Right lobe of liver (tissue), 6 donors: ENCODE results near the gene SF3A2. TPM values are rescaled to one million over a fixed set of nuclear protein-coding genes. Genes with fewer than 3 reads are reported as not detected.
A peak's percentile ranks its signal among the peaks of the same experiment; 100 is the strongest.

Experiments used
- ATAC-seq, 4 donors: fragments of 200-7000 bp; cut with Tn5 transposase; one replicate each; pipeline ENCODE4 v1.9.1; 2020; ENCODE audit warnings: mild to moderate bottlenecking in 4 of 4, moderate library complexity in 4 of 4
- DNase-seq, 3 donors: peaks; one replicate each; pipeline ENCODE4 v3.0.0-alpha.2; 2020
- H3K27ac ChIP-seq, 3 donors: fragments of 200-600 bp; one replicate each; pipeline ENCODE4 v1.8.0; 2022
- H3K27me3 ChIP-seq, 2 donors: fragments of 200-600 bp; one replicate each; pipeline ENCODE4 v1.8.0; 2022
- H3K36me3 ChIP-seq, 4 donors: fragments of 200-600 bp; sonication (generic) in 1 of 4; one replicate each; pipeline versions ENCODE4 v1.5.1 to v1.8.0; 2017 to 2022; ENCODE audit warnings: control low read depth in 1 of 4
- H3K4me1 ChIP-seq, 4 donors: fragments of 200-600 bp; sonication (generic) in 1 of 4; one replicate each; pipeline versions ENCODE4 v1.5.1 to v1.8.0; 2017 to 2022; ENCODE audit warnings: control low read depth in 1 of 4
- H3K4me3 ChIP-seq, 3 donors: fragments of 200-600 bp; one replicate each; pipeline ENCODE4 v1.8.0; 2022
- H3K9me3 ChIP-seq, 4 donors: fragments of 200-600 bp; sonication (generic) in 1 of 4; one replicate each; pipeline versions ENCODE4 v1.5.1 to v1.8.0; 2017 to 2022; ENCODE audit warnings: control low read depth in 1 of 4
- CTCF ChIP-seq, 4 donors: fragments of 200-600 bp in 3 of 4; fragments of 450-650 bp in 1 of 4; IDR thresholded peaks; one replicate each; pipeline versions ENCODE4 v1.5.1 to v1.8.0; 2016 to 2022; ENCODE audit warnings: antibody characterized with exemption in 4 of 4, mild to moderate bottlenecking in 2 of 4
- POLR2A ChIP-seq: fragments of 450-650 bp; IDR thresholded peaks from one replicate; pipeline ENCODE4 v1.6.1; 2017; ENCODE audit warnings: antibody characterized with exemption, mild to moderate bottlenecking
- WGBS: methylation state at CpG from one replicate; pipeline ENCODE4 v1.1.6; 2018; ENCODE audit warnings: low coverage, low lambda C conversion rate; ENCODE audit not compliant: insufficient coverage; ENCODE audit errors: missing lambda C conversion rate; 5-methylcytosine and 5-hydroxymethylcytosine counted together
- intact Hi-C, 2 donors: fragments of 100-400 bp; cut with DNase I; formaldehyde crosslinking; loops; one replicate each; pipeline versions ENCODE4 v1.11.2 to v1.14.1; 2022
- total RNA-seq, 6 experiments: library from RNA; depleted of rRNA in 2 of 6; stranded (reverse); fragments of >200 nt in 2 of 6; fragmentation: NEBNext Ultra II Directional in 3 of 6; extraction: Animal tissue kit (Norgen Biotek cat#: 25700) in 3 of 6; gene quantifications; one replicate each; pipeline versions ENCODE4 v1.1.0 to v1.2.4, GENCODE V29; 2016 to 2023
- donor health status: DM: no; HTN: yes; CAD: no.
- donor health status: DM: no; HTN: no; CAD: no.
- donor health status: DM: no; HTN: no; CAD: no.
- donor health status: DM: no; HTN: yes; CAD: no.
- donor health status: DM: no; HTN: yes; CAD: no.

SF3A2 gene
- total RNA-seq, 6 experiments from 2014 or later, result 14.0 to 22.1 (median 19.1) TPM

- Histone ChIP-seq H3K4me1 (no peaks in the 10 kb centered on the region), H3K36me3 (no peaks in the 10 kb centered on the region), H3K9me3 (no peaks in the 10 kb centered on the region), H3K4me3 (peak within 1 kb of the TSS in 2 of 3 donors; percentile 14 to 37), H3K27ac (peak within 1 kb of the TSS; percentile 40 to 63 (median 47)), H3K27me3 (no peaks in the 10 kb centered on the region)
- ATAC-seq (peak; percentile 75 to 91 (median 88)), DNase-seq (peak; percentile 74 to 89 (median 83))
- no peak for TF ChIP-seq CTCF (IDR thresholded peaks at IDR 0.05)
- peak; percentile 30 for TF ChIP-seq POLR2A
- intact Hi-C loops, result no loop called here
- WGBS, result 23% methylated on average over 16 of the region's 41 CpGs
Observed at GRCh38 chr19:2282062-2282861, 45.6 kb downstream of the SF3A2 start, which contains the start of gene PEAK3. Gene PEAK3 (minus strand): TSS chr19:2282175. CDS start chr19:2280931, 1,244 bp downstream.

DNA sequence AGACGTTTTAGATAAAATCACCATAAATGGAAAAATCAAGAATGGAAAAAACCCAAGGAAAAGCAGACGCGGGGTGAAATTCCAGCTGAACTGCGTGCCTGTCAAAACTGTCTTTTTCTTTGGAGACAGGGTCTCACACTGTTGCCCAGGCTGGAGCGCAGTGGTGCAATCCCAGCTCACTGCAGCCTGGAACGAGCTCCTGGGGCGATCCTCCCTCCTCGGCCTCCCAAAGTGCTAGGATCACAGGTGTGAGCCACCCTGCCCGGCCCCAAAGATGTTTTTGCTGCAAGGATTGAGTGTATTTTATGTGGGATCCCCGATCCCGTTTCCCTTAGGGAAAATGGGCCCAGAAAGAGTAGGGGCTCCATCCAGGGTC is 46.2 kb downstream of the SF3A2 start:
- no peak for ATAC-seq
- Histone ChIP-seq H3K27ac (peak overlapping the region in 1 of 3 donors; percentile 63), H3K36me3 (no peaks in the 10 kb centered on the region), H3K9me3 (no peaks in the 10 kb centered on the region), H3K4me3 (peak overlapping the region in 1 of 3 donors; percentile 37), H3K27me3 (no peaks in the 10 kb centered on the region), H3K4me1 (no peaks in the 10 kb centered on the region)
- 43% methylated on average over 5 of the region's 11 CpGs for WGBS
- intact Hi-C loops, result no loop called here
- no peak for TF ChIP-seq POLR2A
- TF ChIP-seq CTCF (IDR thresholded peaks at IDR 0.05), result no peak
- DNase-seq, result no peak

DNA sequence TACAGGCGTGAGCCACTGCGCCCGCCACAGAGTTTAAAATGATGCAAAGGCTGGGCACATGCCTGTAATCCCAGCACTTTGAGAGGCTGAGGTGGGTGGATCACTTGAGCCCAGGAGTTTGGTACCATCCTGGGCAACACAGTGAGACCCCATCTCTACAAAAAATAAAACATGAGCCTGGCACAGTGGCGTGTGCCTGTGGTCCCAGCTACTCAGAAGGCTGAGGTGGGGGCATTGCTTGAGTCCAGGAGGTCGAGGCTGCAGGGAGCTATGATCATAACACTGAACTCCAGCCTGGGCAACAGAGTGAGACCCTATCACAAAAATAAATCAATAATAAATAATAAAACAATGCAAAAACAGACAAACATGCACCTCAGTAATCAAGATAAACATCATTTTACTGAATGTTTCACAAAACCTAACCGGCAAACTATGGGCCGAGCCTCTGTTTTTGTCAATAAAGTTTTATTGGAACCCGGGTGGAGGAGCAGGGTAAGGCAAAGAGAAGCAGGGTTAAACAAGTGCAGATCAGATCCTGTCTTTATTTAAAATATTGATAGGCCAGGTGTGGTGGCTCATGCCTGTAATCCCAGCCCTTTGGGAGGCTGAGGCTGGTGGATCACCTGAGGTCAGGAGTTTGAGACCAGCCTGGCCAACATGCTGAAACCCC is 47.3 kb downstream of the SF3A2 start:
- no peaks in the 10 kb centered on the region for H3K4me1 ChIP-seq
- TF ChIP-seq POLR2A (no peak), CTCF (IDR thresholded peaks at IDR 0.05) (no peak)
- no peak overlapping the region for H3K27ac ChIP-seq
- WGBS, result 88% methylated on average over 6 of the region's 8 CpGs
- ATAC-seq, result no peak
- H3K27me3 ChIP-seq, result no peaks in the 10 kb centered on the region
- no peaks in the 10 kb centered on the region for H3K9me3 ChIP-seq
- no peak for DNase-seq
- intact Hi-C loops, result no loop called here
- no peaks in the 10 kb centered on the region for H3K36me3 ChIP-seq
- H3K4me3 ChIP-seq, result no peak overlapping the region

- 83% methylated on average over 7 of the region's 20 CpGs for WGBS
- H3K4me1 ChIP-seq, result peaks cover 0 to 18% (median 0%) of the 10 kb centered on the region in 4 donors
- no peak overlapping the region for H3K4me3 ChIP-seq
- no peak overlapping the region for H3K27ac ChIP-seq
- no peaks in the 10 kb centered on the region for H3K9me3 ChIP-seq
- intact Hi-C loops, result no loop called here
- H3K27me3 ChIP-seq, result peaks cover 0 to 16% of the 10 kb centered on the region in 2 donors
- ATAC-seq, result no peak
- H3K36me3 ChIP-seq, result no peaks in the 10 kb centered on the region
- no peak for TF ChIP-seq POLR2A
- no peak for DNase-seq
Observed at GRCh38 chr19:2286402-2287140, 49.9 kb downstream of the SF3A2 start.
